SK-N-SH (cell line): Measurements from ENCODE around the gene NPFFR1. TPM values are rescaled to one million over a fixed set of nuclear protein-coding genes. Genes with fewer than 3 reads are reported as not detected.

ENCODE experiments used
- CTCF ChIA-PET: fragments of 300-600, 350-600 bp; formaldehyde crosslinking; extraction: SDS; loops from one replicate; lab custom pipeline; 2021; lab: Yijun Ruan, JAX
- POLR2A ChIA-PET: fragments of 350-600 bp; sonication (Branson Sonifier 250); formaldehyde crosslinking; extraction: SDS; loops from one replicate; lab custom pipeline; 2020; ENCODE audit warnings: antibody characterized with exemption, inconsistent platforms; lab: Yijun Ruan, JAX
- DNase-seq: peaks from one replicate; pipeline ENCODE4 v3.0.0; 2012
- H2AFZ ChIP-seq: fragments of 200-600 bp; sonication (generic); 2 replicates; pipeline ENCODE4 v1.8.1; 2016; ENCODE audit warnings: antibody characterized with exemption, mild to moderate bottlenecking, low read depth
- H3F3A ChIP-seq: fragments of 200-600 bp; sonication (generic); replicated peaks from 2 replicates; pipeline ENCODE3; 2016; ENCODE audit warnings: antibody characterized with exemption, mild to moderate bottlenecking; ENCODE audit not compliant: insufficient read depth
- H3K27ac ChIP-seq, 2 experiments: fragments of 200-500 bp in 1 of 2; fragments of 200-600 bp in 1 of 2; sonication (Bioruptor generic) in 1 of 2; sonication (generic), shearing (Covaris generic) in 1 of 2; 2 replicates each; pipeline versions ENCODE4 v1.5.1 to v1.6.1; 2014 to 2016; ENCODE audit warnings: low read depth in 2 of 2, inconsistent platforms in 1 of 2, low read length in 1 of 2, mild to moderate bottlenecking in 1 of 2, mixed read lengths in 1 of 2
- H3K27me3 ChIP-seq: fragments of 200-600 bp; sonication (generic), shearing (Covaris generic); 2 replicates; pipeline ENCODE4 v1.6.1; 2016; ENCODE audit warnings: mixed run types; ENCODE audit not compliant: insufficient read depth
- H3K36me3 ChIP-seq, 2 experiments: fragments of 200-500 bp in 1 of 2; fragments of 200-600 bp in 1 of 2; sonication (Bioruptor generic) in 1 of 2; sonication (generic) in 1 of 2; replicated peaks in 1 of 2; 2 replicates each; pipeline versions ENCODE3 to v1.5.1; 2014 to 2016; ENCODE audit warnings: low read length in 1 of 2, mild to moderate bottlenecking in 1 of 2; ENCODE audit not compliant: insufficient read depth in 2 of 2, control insufficient read depth in 1 of 2
- H3K4me1 ChIP-seq, 2 experiments: fragments of 200-500 bp in 1 of 2; fragments of 200-600 bp in 1 of 2; sonication (Bioruptor generic) in 1 of 2; sonication (generic), shearing (Covaris generic) in 1 of 2; 2 replicates each; pipeline versions ENCODE4 v1.5.1 to v1.6.1; 2014 to 2016; ENCODE audit warnings: low read depth in 1 of 2, low read length in 1 of 2, mixed run types in 1 of 2; ENCODE audit not compliant: insufficient read depth in 2 of 2, control insufficient read depth in 1 of 2
- H3K4me2 ChIP-seq: fragments of 200-600 bp; sonication (generic), shearing (Covaris generic); 2 replicates; pipeline ENCODE4 v1.6.1; 2017; ENCODE audit warnings: mixed run types
- H3K4me3 ChIP-seq, 2 experiments: fragments of 200-500 bp in 1 of 2; fragments of 200-600 bp in 1 of 2; sonication (Bioruptor generic) in 1 of 2; sonication (generic), shearing (Covaris generic) in 1 of 2; 2 replicates each; pipeline versions ENCODE4 v1.5.1 to v1.8.1; 2014 to 2016; ENCODE audit warnings: low read depth in 2 of 2, inconsistent platforms in 1 of 2, low read length in 1 of 2, mild to moderate bottlenecking in 1 of 2, mixed read lengths in 1 of 2, moderate library complexity in 1 of 2
- H3K79me2 ChIP-seq: fragments of 200-600 bp; sonication (generic); 2 replicates; pipeline ENCODE4 v1.8.1; 2017; ENCODE audit warnings: mild to moderate bottlenecking; ENCODE audit not compliant: insufficient read depth
- H3K9ac ChIP-seq: fragments of 200-600 bp; sonication (generic); 2 replicates; pipeline ENCODE4 v1.6.1; 2017; ENCODE audit warnings: mixed run types
- H3K9me2 ChIP-seq: fragments of 200-600 bp; sonication (generic); 2 replicates; pipeline ENCODE4 v1.6.1; 2017; ENCODE audit warnings: mixed run types
- H3K9me3 ChIP-seq: fragments of 200-600 bp; sonication (generic); 2 replicates; pipeline ENCODE4 v1.6.1; 2017; ENCODE audit warnings: mixed run types, mild to moderate bottlenecking, moderate library complexity
- H4K20me1 ChIP-seq: fragments of 200-600 bp; sonication (generic); 2 replicates; pipeline ENCODE4 v1.6.1; 2017; ENCODE audit warnings: mild to moderate bottlenecking, mixed run types; ENCODE audit not compliant: insufficient read depth
- CHD2 ChIP-seq: fragments of 150-350 bp; IDR thresholded peaks from 2 replicates; pipeline ENCODE4 v1.6.1; 2018; ENCODE audit warnings: low read length; ENCODE audit not compliant: partially characterized antibody
- ELF1 ChIP-seq: IDR thresholded peaks from 2 replicates; pipeline ENCODE4 v1.4.0; 2012
- EP300 ChIP-seq, 2 experiments: IDR thresholded peaks; 2 replicates each; pipeline versions ENCODE4 v1.4.0 to v1.6.1; 2012; ENCODE audit warnings: borderline replicate concordance in 1 of 2, low read depth in 1 of 2, low read length in 1 of 2
- EZH2phosphoT487 ChIP-seq: fragments of 200-600 bp; sonication (generic); IDR thresholded peaks from 2 replicates; pipeline ENCODE4 v1.6.1; 2017; ENCODE audit warnings: low read depth, mixed run types, mild to moderate bottlenecking, antibody characterized with exemption, moderate library complexity, borderline replicate concordance
- FOSL2 ChIP-seq: IDR thresholded peaks from 2 replicates; pipeline ENCODE4 v1.4.0; 2012; ENCODE audit warnings: low read depth, mild to moderate bottlenecking, moderate library complexity, borderline replicate concordance
- FOXM1 ChIP-seq: IDR thresholded peaks from 2 replicates; pipeline ENCODE4 v1.4.0; 2012; ENCODE audit warnings: low read depth, mild to moderate bottlenecking
- NFIC ChIP-seq: IDR thresholded peaks from 2 replicates; pipeline ENCODE4 v1.4.0; 2012; ENCODE audit warnings: borderline replicate concordance
- NRF1 ChIP-seq: IDR thresholded peaks from 2 replicates; pipeline ENCODE4 v1.6.1; 2012; ENCODE audit warnings: low read depth, mild to moderate bottlenecking, low read length
- POLR2AphosphoS5 ChIP-seq: IDR thresholded peaks from 2 replicates; pipeline ENCODE4 v1.6.1; 2012; ENCODE audit warnings: low read depth, low read length
- RAD21 ChIP-seq: IDR thresholded peaks from 2 replicates; pipeline ENCODE4 v1.6.1; 2012; ENCODE audit warnings: mild to moderate bottlenecking, low read length
- RCOR1 ChIP-seq: fragments of 150-350 bp; IDR thresholded peaks from 2 replicates; pipeline ENCODE4 v1.6.1; 2017; ENCODE audit warnings: antibody characterized with exemption, low read length
- RFX5 ChIP-seq: IDR thresholded peaks from 2 replicates; pipeline ENCODE4 v1.6.1; 2012; ENCODE audit warnings: mild to moderate bottlenecking, improper control_type of control experiment, low read length
- RXRA ChIP-seq: IDR thresholded peaks from 2 replicates; pipeline ENCODE4 v1.4.0; 2012; ENCODE audit warnings: low read depth, mild to moderate bottlenecking, borderline replicate concordance
- TAF1 ChIP-seq: IDR thresholded peaks from 2 replicates; pipeline ENCODE4 v1.6.1; 2012; ENCODE audit warnings: low read depth, mild to moderate bottlenecking, low read length, moderate library complexity, borderline replicate concordance
- TCF12 ChIP-seq: IDR thresholded peaks from 2 replicates; pipeline ENCODE4 v1.4.0; 2012
- YY1 ChIP-seq: IDR thresholded peaks from 2 replicates; pipeline ENCODE4 v1.4.0; 2012; ENCODE audit warnings: low read depth, mild to moderate bottlenecking
- WGBS: methylation state at CpG from one replicate; pipeline ENCODE4 v1.1.6; 2017; ENCODE audit warnings: low lambda C conversion rate; 5-methylcytosine and 5-hydroxymethylcytosine counted together
- polyA plus RNA-seq, 3 experiments: library from polyadenylated mRNA; depleted of rRNA; stranded (reverse); fragments of >200 nt; gene quantifications; 2 replicates each; pipeline ENCODE4 v1.2.3, GENCODE V29; 2012
- TF ChIP-seq, protein P1 (sequence below): IDR thresholded peaks from 2 replicates; pipeline ENCODE4 v1.4.0; 2012; ENCODE audit warnings: low read depth

The NPFFR1 gene
- polyA plus RNA-seq, 1 of the 3 experiments (the other 2 are of a cell fraction): not detected

DNA sequence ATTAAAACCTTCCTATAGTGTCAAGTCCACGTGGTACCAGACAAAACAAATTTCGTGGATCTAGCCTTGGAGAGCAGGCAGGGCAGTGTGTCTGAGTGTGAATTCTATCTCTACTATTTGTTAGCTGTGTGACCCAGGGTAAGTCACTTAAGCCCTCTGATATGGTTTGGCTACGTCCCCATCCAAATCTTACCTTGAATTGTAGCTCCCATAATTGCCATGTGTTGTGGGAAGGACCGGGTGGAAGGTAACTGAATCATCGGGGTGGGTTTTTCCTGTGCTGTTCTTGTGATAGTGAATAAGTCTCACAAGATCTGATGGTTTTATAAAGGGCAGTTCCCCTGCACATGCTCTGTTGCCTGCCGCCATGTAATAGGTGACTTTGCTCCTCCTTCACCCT is 2.8 kb upstream of the NPFFR1 start:
- Histone ChIP-seq H2AFZ (no peak overlapping the region), H3K4me1 (peaks cover 0 to 5% of the 10 kb centered on the region in 2 experiments; a peak in 1 of 4 replicates), H3K79me2 (no peaks in the 10 kb centered on the region), H3K4me2 (no peak overlapping the region), H3K36me3 (no peaks in the 10 kb centered on the region), H4K20me1 (no peaks in the 10 kb centered on the region), H3K9ac (no peak overlapping the region), H3K9me2 (no peaks in the 10 kb centered on the region), H3K27ac (no peak overlapping the region), H3K9me3 (no peaks in the 10 kb centered on the region), H3K27me3 (peaks cover 32% of the 10 kb centered on the region), H3F3A (no peaks in the 10 kb centered on the region), H3K4me3 (no peak overlapping the region)
- CTCF ChIA-PET: no interaction called here
- POLR2A ChIA-PET: no interaction called here
- DNase-seq: no peak
- WGBS: 80% methylated on average over 6 of the region's 6 CpGs
- TF ChIP-seq NRF1: no peak

DNA sequence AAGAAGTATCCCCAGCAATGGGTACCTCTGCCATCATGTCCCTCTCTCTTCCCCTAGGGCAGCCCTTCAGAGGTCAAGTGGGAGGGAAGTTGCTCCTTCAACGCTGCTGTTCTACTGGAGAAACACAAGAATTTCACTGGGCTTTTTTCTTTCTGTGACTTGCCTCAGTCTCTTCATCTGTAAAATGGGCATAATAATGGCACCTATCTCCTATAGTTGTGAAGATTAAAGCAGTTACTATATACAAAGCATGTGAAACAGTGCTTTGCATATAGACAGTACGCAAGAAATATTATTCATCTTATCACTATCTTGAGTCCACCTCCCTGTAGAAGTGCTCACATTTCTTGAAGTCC is 1.6 kb upstream of the NPFFR1 start:
- ChIA-PET POLR2A (no interaction called here), CTCF (interaction anchor here (0.6 to 4.9 kb wide), 3 partner anchors 13 to 79 kb away, joined by 3 to 27 read pairs (median 4); no protein-coding TSS in a partner anchor)
- Histone ChIP-seq H2AFZ (no peak overlapping the region), H3F3A (no peaks in the 10 kb centered on the region), H3K9ac (no peak overlapping the region), H3K36me3 (no peaks in the 10 kb centered on the region), H3K27ac (no peak overlapping the region), H3K4me1 (peaks cover 0 to 5% of the 10 kb centered on the region in 2 experiments; a peak in 1 of 4 replicates), H3K79me2 (no peaks in the 10 kb centered on the region), H3K27me3 (peaks cover 32% of the 10 kb centered on the region), H3K9me2 (no peaks in the 10 kb centered on the region), H3K9me3 (no peaks in the 10 kb centered on the region), H3K4me2 (no peak overlapping the region), H3K4me3 (no peak overlapping the region), H4K20me1 (no peaks in the 10 kb centered on the region)
- TF ChIP-seq NRF1 (no peak), RFX5 (no peak), RCOR1 (no peak), RAD21 (no peak), NFIC (no peak), FOSL2 (no peak), TAF1 (no peak), EP300 (IDR thresholded peaks at IDR 0.05; ENCODE audit: borderline replicate concordance in 1 of 2, low read depth in 1 of 2, low read length in 1 of 2) (no peak), YY1 (no peak), EZH2phosphoT487 (no peak), FOXM1 (no peak), TCF12 (no peak), RXRA (no peak), CHD2 (no peak), POLR2AphosphoS5 (no peak), ELF1 (no peak)
- TF ChIP-seq, protein P1, sequence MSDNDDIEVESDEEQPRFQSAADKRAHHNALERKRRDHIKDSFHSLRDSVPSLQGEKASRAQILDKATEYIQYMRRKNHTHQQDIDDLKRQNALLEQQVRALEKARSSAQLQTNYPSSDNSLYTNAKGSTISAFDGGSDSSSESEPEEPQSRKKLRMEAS: no peak
- no peak for DNase-seq
- WGBS: 94% methylated on average over 2 of the region's 2 CpGs
